Measurements from ENCODE around the gene NELL2. TPM values are rescaled to one million over a fixed set of nuclear protein-coding genes. Genes with fewer than 3 reads are reported as not detected.

Gene NELL2
- total RNA-seq = under 1 TPM; 0.17 to 0.42 TPM
- polyA plus RNA-seq = under 1 TPM in 1 of 2 donors, not detected in 1; 0.09 TPM

GRCh38 chr12:44875954-44876543, at the start of gene NELL2:
Gene NELL2, minus strand, starts transcription at chr12:44876315. Its CDS starts 446 bp downstream, at chr12:44875869.
- no peak for TF ChIP-seq ATF3 (IDR thresholded peaks at IDR 0.05)
- TF ChIP-seq YY1 (IDR thresholded peaks at IDR 0.05) = no peak
- no peak for TF ChIP-seq SP1 (IDR thresholded peaks at IDR 0.05)
- TF ChIP-seq GABPA (IDR thresholded peaks at IDR 0.05 in 1 of 2, conservative IDR thresholded peaks at IDR 0.05 in 1 of 2) = no peak
- TF ChIP-seq TAF1 (conservative IDR thresholded peaks at IDR 0.05) = no peak
- Histone ChIP-seq H3K9me3 (ENCODE audit: control insufficient read depth in 4 of 4, low read length in 3 of 4) (peaks cover 0 to 5% (median under 1%) of the 10 kb centered on the region in 4 donors), H3K9ac (ENCODE audit: low read depth in 1 of 2, low read length in 2 of 2) (no peak within 1 kb of the TSS), H3K27me3 (ENCODE audit: control insufficient read depth in 4 of 4, insufficient read depth in 4 of 4, low read length in 3 of 4) (peaks cover 0 to 7% (median 3%) of the 10 kb centered on the region in 4 donors), H3K36me3 (ENCODE audit: control insufficient read depth in 4 of 4, insufficient read depth in 3 of 4, low read depth in 1 of 4, low read length in 3 of 4) (no peaks in the 10 kb centered on the region), H3K4me1 (ENCODE audit: control insufficient read depth in 4 of 4, insufficient read depth in 4 of 4, low read length in 3 of 4) (peaks cover 11 to 22% (median 20%) of the 10 kb centered on the region in 4 donors), H3K4me3 (ENCODE audit: low read depth in 1 of 3, low read length in 3 of 3) (peak within 1 kb of the TSS in 2 of 3 donors; percentile 49 to 68), H3K27ac (ENCODE audit: low read depth in 1 of 2, low read length in 2 of 2) (no peak within 1 kb of the TSS)
- no peak for DNase-seq (ENCODE audit: low spot score)
- 1% methylated on average over 53 of the region's 53 CpGs for WGBS

- Histone ChIP-seq H3K9me3 (ENCODE audit: control insufficient read depth in 4 of 4, low read length in 3 of 4) (no peaks in the 10 kb centered on the region), H3K36me3 (ENCODE audit: control insufficient read depth in 4 of 4, insufficient read depth in 3 of 4, low read depth in 1 of 4, low read length in 3 of 4) (no peaks in the 10 kb centered on the region), H3K9ac (ENCODE audit: low read depth in 1 of 2, low read length in 2 of 2) (no peak overlapping the region), H3K4me3 (ENCODE audit: low read depth in 1 of 3, low read length in 3 of 3) (no peak overlapping the region), H3K4me1 (ENCODE audit: control insufficient read depth in 4 of 4, insufficient read depth in 4 of 4, low read length in 3 of 4) (no peaks in the 10 kb centered on the region), H3K27me3 (ENCODE audit: control insufficient read depth in 4 of 4, insufficient read depth in 4 of 4, low read length in 3 of 4) (peaks cover 0 to 4% (median 0%) of the 10 kb centered on the region in 4 donors), H3K27ac (ENCODE audit: low read depth in 1 of 2, low read length in 2 of 2) (no peak overlapping the region)
- no peak for TF ChIP-seq ZBTB33 (IDR thresholded peaks at IDR 0.05)
- no peak for TF ChIP-seq YY1 (IDR thresholded peaks at IDR 0.05)
- no peak for TF ChIP-seq RAD21 (IDR thresholded peaks at IDR 0.05)
- no peak for TF ChIP-seq NR2F2 (IDR thresholded peaks at IDR 0.05)
- no peak for TF ChIP-seq SP1 (IDR thresholded peaks at IDR 0.05)
- TF ChIP-seq FOXA2 (IDR thresholded peaks at IDR 0.05) = no peak
- no peak for TF ChIP-seq CTCF (IDR thresholded peaks at IDR 0.05; ENCODE audit: low read depth, low read length, missing input control)
- no peak for TF ChIP-seq MAX (IDR thresholded peaks at IDR 0.05)
- TF ChIP-seq REST (IDR thresholded peaks at IDR 0.05) = no peak
- no peak for TF ChIP-seq RXRA (IDR thresholded peaks at IDR 0.05)
- no peak for TF ChIP-seq GABPA (IDR thresholded peaks at IDR 0.05 in 1 of 2, conservative IDR thresholded peaks at IDR 0.05 in 1 of 2)
- TF ChIP-seq HNF4A (conservative IDR thresholded peaks at IDR 0.05) = no peak
- no peak for TF ChIP-seq ATF3 (IDR thresholded peaks at IDR 0.05)
- no peak for TF ChIP-seq EGR1 (IDR thresholded peaks at IDR 0.05; ENCODE audit: low read depth in 2 of 2)
- TF ChIP-seq FOXA1 (IDR thresholded peaks at IDR 0.05) = no peak
- no peak for TF ChIP-seq TAF1 (conservative IDR thresholded peaks at IDR 0.05)
- TF ChIP-seq HNF4G (IDR thresholded peaks at IDR 0.05) = no peak
- no peak for TF ChIP-seq JUND (IDR thresholded peaks at IDR 0.05)
- DNase-seq (ENCODE audit: low spot score) = no peak
- 77% methylated on average over 3 of the region's 3 CpGs for WGBS
Measured at GRCh38 chr12:44921736-44922135, 45.6 kb upstream of the NELL2 start.

Measured in liver (tissue), 9 donors.